OCI-LY7 (cell line): ENCODE results near the gene VWA7. TPM values are rescaled to one million over a fixed set of nuclear protein-coding genes. Genes with fewer than 3 reads are reported as not detected.
A peak's percentile ranks its signal among the peaks of the same experiment; 100 is the strongest.
"Not testable (repeated sequence)": the region's sequence is repeated elsewhere in the genome, so short reads cannot be mapped to it uniquely, and the experiment has no call there.

ENCODE experiments used
- BruUV-seq: library from RNA; stranded (reverse); fragments of 400-500 nt; replicated peaks from 2 replicates; lab custom pipeline; 2021; lab: Mats Ljungman, UMichigan
- CTCF ChIA-PET: fragments of 300-600 bp; sonication (Branson Sonifier 250); formaldehyde crosslinking; loops from one replicate; lab custom pipeline; 2022; ENCODE audit warnings: antibody characterized with exemption; ENCODE audit not compliant: unreplicated experiment; lab: Charles Lee
- POLR2A ChIA-PET: fragments of 300-600 bp; sonication (Branson Sonifier 250); formaldehyde crosslinking; loops from one replicate; lab custom pipeline; 2022; ENCODE audit warnings: antibody characterized with exemption; lab: Charles Lee
- DNase-seq: peaks from one replicate; pipeline ENCODE4 v3.0.0-alpha.2; 2015; ENCODE audit warnings: low spot score
- H2AFZ ChIP-seq: fragments of 200-600 bp; sonication (generic), shearing (Covaris generic); 2 replicates; pipeline ENCODE4 v1.6.1; 2014; ENCODE audit warnings: mild to moderate bottlenecking, antibody characterized with exemption, low read length, moderate library complexity
- H3K27ac ChIP-seq: fragments of 200-600 bp; sonication (generic); 2 replicates; pipeline ENCODE4 v1.5.1; 2014; ENCODE audit warnings: mixed run types, low read depth, mild to moderate bottlenecking, moderate library complexity, low read length, inconsistent platforms; ENCODE audit not compliant: poor library complexity, severe bottlenecking
- H3K36me3 ChIP-seq: fragments of 200-600 bp; sonication (generic); 2 replicates; pipeline ENCODE4 v1.6.1; 2014; ENCODE audit warnings: mild to moderate bottlenecking, antibody characterized with exemption, low read length, moderate library complexity, mixed read lengths; ENCODE audit not compliant: insufficient read depth
- H3K4me1 ChIP-seq: fragments of 200-600 bp; sonication (generic); 2 replicates; pipeline ENCODE4 v1.5.1; 2014; ENCODE audit warnings: mild to moderate bottlenecking, low read length; ENCODE audit not compliant: insufficient read depth, poor library complexity, severe bottlenecking
- H3K4me2 ChIP-seq: fragments of 200-600 bp; sonication (generic); 2 replicates; pipeline ENCODE4 v1.6.1; 2014; ENCODE audit warnings: mild to moderate bottlenecking, low read length
- H3K4me3 ChIP-seq: fragments of 200-600 bp; sonication (generic); 2 replicates; pipeline ENCODE4 v1.5.1; 2014; ENCODE audit warnings: mild to moderate bottlenecking, low read depth, low read length; ENCODE audit not compliant: poor library complexity, severe bottlenecking
- H3K79me2 ChIP-seq: fragments of 200-600 bp; sonication (generic); 2 replicates; pipeline ENCODE4 v1.6.1; 2016; ENCODE audit warnings: low read depth, mild to moderate bottlenecking, low read length, moderate library complexity, mixed read lengths; ENCODE audit not compliant: insufficient read depth
- H3K9me2 ChIP-seq: fragments of 200-600 bp; sonication (generic); 2 replicates; pipeline ENCODE4 v1.6.1; 2016; ENCODE audit warnings: mild to moderate bottlenecking, low read length, mixed read lengths; ENCODE audit not compliant: insufficient read depth
- H3K9me3 ChIP-seq: fragments of 200-600 bp; sonication (generic); 2 replicates; pipeline ENCODE4 v1.6.1; 2014; ENCODE audit warnings: mild to moderate bottlenecking, mixed run types, low read length, mixed read lengths
- H4K20me1 ChIP-seq: fragments of 200-600 bp; sonication (generic); 2 replicates; pipeline ENCODE4 v1.6.1; 2014; ENCODE audit warnings: mild to moderate bottlenecking, antibody characterized with exemption, low read length, moderate library complexity, mixed read lengths; ENCODE audit not compliant: insufficient read depth
- EZH2phosphoT487 ChIP-seq: fragments of 200-600 bp; sonication (generic); IDR thresholded peaks from 2 replicates; pipeline ENCODE4 v1.6.1; 2018; ENCODE audit warnings: low read depth, borderline replicate concordance, mild to moderate bottlenecking, mixed run types, antibody characterized with exemption, low read length, moderate library complexity, mixed read lengths
- intact Hi-C: fragments of 100-400 bp; cut with micrococcal nuclease; formaldehyde crosslinking; loops from one replicate; pipeline ENCODE4 v1.10.0; 2022; ENCODE audit not compliant: unreplicated experiment
- total RNA-seq, 2 experiments: library from RNA; depleted of rRNA in 1 of 2; stranded (reverse); fragments of >200 nt in 1 of 2; shearing (Covaris generic) in 1 of 2; gene quantifications; 2 replicates each; pipeline ENCODE4 v1.2.3, GENCODE V29; 2014 to 2022
- TF ChIP-seq, protein P1 (sequence below): fragments of 200-600 bp; sonication (generic); conservative IDR thresholded peaks from 2 replicates; pipeline ENCODE4 v1.5.1; 2014; ENCODE audit warnings: mild to moderate bottlenecking, antibody characterized with exemption, low read length, moderate library complexity, mixed read lengths

The VWA7 gene
- total RNA-seq, 2 experiments from 2014 or later, result 2.2 to 6.5 TPM

DNA sequence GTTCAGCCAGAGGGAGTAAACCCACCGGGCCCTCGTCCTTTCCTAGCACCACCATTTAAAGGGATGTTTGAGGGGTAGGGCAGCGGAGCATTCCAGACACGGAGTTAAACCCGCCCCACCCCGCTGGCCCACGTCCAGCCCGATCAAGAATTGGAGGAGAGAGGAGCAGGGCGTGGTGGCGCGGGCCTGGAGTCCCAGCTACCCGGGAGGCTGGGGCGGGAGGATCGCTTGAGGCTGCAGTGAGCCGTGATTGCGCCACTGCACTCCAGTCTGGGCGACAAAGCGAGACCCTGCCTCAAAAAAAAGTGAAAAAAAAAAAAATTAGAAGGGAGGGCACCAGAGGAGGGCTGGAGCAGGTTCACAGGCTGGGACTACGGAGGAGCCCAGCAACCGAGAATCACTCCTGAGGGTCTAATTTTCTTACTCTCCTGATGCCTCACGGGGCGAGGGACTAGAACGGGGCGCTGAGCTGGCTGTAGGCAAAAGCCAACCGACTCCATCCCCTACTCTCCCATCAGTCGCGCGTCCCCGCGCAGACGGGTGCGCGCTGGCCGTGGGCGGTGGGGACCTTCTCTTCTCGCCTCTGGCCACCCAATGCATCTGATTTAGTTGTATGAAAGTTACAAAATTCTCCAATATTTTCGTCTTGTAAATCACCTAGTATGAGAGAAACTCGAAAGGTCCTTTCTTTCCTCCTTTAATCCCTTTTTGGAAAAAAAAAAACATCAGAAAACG, 44.3 kb upstream of the VWA7 start:
- CTCF ChIA-PET, result interaction anchor here (1.2 kb wide), 1 partner anchor 111 kb away, joined by 3 read pairs; no protein-coding TSS in a partner anchor

DNA sequence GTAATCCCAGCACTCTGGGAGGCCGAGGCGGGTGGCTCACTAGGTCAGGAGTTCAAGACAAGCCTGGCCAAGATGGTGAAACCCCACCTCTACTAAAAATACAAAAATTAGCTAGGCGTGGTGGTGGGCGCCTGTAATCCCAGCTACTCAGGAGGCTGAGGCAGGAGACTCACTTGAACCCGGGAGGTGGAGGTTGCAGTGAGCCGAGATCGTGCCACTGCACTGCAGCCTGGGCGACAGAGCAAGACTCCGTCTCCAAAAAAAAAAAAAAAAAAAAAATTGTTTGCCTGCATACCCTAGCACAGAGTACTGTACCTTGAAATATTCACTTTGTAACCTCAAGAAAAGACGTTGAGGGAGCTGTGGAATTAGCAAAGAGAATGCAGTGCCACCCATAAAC, 43.3 kb upstream of the VWA7 start:
- H3K4me1 ChIP-seq, result peaks cover 46% of the 10 kb centered on the region
- H2AFZ ChIP-seq, H3K4me3 ChIP-seq, CTCF ChIA-PET, DNase-seq, H4K20me1 ChIP-seq, H3K9me2 ChIP-seq, H3K79me2 ChIP-seq, H3K4me2 ChIP-seq, intact Hi-C loops, BruUV-seq, H3K36me3 ChIP-seq, H3K27ac ChIP-seq, H3K9me3 ChIP-seq: not testable (repeated sequence)
- POLR2A ChIA-PET, result interaction anchor here (1.2 kb wide), 1 partner anchor 13 kb away, joined by 5 read pairs; the partner anchor contains the start of gene LSM2

More for the DNA sequence above, 44.3 kb upstream of the VWA7 start:
- H3K79me2 ChIP-seq, result no peaks in the 10 kb centered on the region
- no peaks in the 10 kb centered on the region for H3K9me2 ChIP-seq
- peaks cover 57% of the 10 kb centered on the region for H3K4me1 ChIP-seq
- H2AFZ ChIP-seq, result peak overlapping the region; percentile 97
- intact Hi-C loops, result no loop called here
- BruUV-seq, result no TSS peak
- peak overlapping the region; percentile 85 for H3K4me2 ChIP-seq
- TF ChIP-seq EZH2phosphoT487, result no peak
- TF ChIP-seq, protein P1, sequence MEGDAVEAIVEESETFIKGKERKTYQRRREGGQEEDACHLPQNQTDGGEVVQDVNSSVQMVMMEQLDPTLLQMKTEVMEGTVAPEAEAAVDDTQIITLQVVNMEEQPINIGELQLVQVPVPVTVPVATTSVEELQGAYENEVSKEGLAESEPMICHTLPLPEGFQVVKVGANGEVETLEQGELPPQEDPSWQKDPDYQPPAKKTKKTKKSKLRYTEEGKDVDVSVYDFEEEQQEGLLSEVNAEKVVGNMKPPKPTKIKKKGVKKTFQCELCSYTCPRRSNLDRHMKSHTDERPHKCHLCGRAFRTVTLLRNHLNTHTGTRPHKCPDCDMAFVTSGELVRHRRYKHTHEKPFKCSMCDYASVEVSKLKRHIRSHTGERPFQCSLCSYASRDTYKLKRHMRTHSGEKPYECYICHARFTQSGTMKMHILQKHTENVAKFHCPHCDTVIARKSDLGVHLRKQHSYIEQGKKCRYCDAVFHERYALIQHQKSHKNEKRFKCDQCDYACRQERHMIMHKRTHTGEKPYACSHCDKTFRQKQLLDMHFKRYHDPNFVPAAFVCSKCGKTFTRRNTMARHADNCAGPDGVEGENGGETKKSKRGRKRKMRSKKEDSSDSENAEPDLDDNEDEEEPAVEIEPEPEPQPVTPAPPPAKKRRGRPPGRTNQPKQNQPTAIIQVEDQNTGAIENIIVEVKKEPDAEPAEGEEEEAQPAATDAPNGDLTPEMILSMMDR, result no peak
- H3K27ac ChIP-seq, result peak overlapping the region; percentile 34
- POLR2A ChIA-PET, result interaction anchor here (2.3 kb wide), 1 partner anchor 14 kb away, joined by 9 read pairs; the partner anchor contains the start of gene LSM2
- peak overlapping the region; percentile 70 for H3K4me3 ChIP-seq
- H3K36me3 ChIP-seq, result no peaks in the 10 kb centered on the region
- peak; percentile 43 for DNase-seq
- no peaks in the 10 kb centered on the region for H3K9me3 ChIP-seq
- H4K20me1 ChIP-seq, result no peaks in the 10 kb centered on the region

DNA sequence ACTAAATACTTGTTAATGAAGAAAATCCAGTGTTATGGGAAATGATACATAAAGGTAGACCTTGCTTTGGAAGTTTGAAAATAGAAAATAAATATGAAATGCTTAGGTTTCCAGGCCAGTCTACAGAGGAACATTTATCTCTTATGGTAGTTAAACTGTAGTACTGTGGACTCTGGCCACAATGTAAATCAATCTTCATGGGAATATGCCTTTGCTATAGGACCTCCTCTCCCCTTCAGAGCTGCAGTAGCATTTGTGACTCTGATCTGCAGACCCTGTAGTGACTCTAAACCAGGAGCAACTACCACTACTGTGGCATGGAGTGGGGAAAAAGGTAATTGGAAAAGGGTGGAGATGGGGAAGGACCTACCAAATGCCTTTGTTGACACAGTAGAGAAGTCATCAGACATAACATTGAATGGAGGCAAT, 42.8 kb upstream of the VWA7 start:
- TF ChIP-seq EZH2phosphoT487, result no peak
- TF ChIP-seq, protein P1, result no peak
- no peak overlapping the region for H3K4me3 ChIP-seq
- ChIA-PET POLR2A (interaction anchor here (0.8 to 1.2 kb wide), 2 partner anchors 10 to 13 kb away, joined by 3 to 5 read pairs; partner anchors contain the start of gene LSM2), CTCF (no interaction called here)
- no peaks in the 10 kb centered on the region for H4K20me1 ChIP-seq
- H2AFZ ChIP-seq, result no peak overlapping the region
- no peaks in the 10 kb centered on the region for H3K79me2 ChIP-seq
- no peaks in the 10 kb centered on the region for H3K9me3 ChIP-seq
- no TSS peak for BruUV-seq
- intact Hi-C loops, result loop anchor here (10.0 kb wide), 1 partner anchor 1575 kb away; the partner anchor contains the start of gene KIFC1
- H3K36me3 ChIP-seq, result no peaks in the 10 kb centered on the region
- no peak for DNase-seq
- no peak overlapping the region for H3K27ac ChIP-seq
- no peaks in the 10 kb centered on the region for H3K9me2 ChIP-seq
- no peak overlapping the region for H3K4me2 ChIP-seq
- peaks cover 43% of the 10 kb centered on the region for H3K4me1 ChIP-seq
